ENCODE measurements around the gene MRC2.
"Not testable (repeated sequence)": the region's sequence is repeated elsewhere in the genome, so short reads cannot be mapped to it uniquely, and the experiment has no call there.

The MRC2 gene

GRCh38 chr17:62692159-62692651, 64.7 kb downstream of the MRC2 start:
- no peak for DNase-seq
- intact Hi-C loops (cut with DNase I), result no loop called here

DNA sequence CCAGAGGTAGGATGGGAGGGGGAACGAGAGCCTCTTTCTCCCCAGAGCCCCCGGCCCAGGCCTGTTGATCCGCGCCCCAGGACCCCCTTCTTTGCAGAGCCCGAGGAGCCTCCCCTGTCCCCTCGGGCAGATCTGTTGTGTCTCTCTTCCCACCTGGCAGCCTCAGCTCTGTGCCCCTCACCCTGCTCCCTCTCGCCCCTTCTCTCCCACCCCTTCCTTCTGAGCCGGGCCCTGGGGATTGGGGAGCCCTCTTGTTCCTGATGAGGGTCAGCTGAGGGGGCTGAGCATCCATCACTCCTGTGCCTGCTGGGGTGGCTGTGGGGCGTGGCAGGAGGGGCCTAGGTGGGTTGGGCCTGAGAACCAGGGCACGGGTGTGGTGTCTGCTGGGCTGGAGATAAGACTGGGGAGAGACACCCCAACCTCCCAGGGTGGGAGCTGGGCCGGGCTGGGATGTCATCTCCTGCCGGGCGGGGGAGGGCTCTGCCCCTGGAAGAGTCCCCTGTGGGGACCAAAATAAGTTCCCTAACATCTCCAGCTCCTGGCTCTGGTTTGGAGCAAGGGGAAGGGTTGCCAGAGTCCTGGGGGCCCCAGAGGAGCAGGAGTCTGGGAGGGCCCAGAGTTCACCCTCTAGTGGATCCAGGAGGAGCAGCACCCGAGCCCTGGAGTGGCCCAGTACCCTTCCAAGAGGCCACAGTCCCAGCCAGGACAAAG, 65.4 kb downstream of the MRC2 start:
- intact Hi-C loops (cut with DNase I), result no loop called here
- peak in 6 of 42 donors; percentile 24 to 49 (median 34) for DNase-seq

DNA sequence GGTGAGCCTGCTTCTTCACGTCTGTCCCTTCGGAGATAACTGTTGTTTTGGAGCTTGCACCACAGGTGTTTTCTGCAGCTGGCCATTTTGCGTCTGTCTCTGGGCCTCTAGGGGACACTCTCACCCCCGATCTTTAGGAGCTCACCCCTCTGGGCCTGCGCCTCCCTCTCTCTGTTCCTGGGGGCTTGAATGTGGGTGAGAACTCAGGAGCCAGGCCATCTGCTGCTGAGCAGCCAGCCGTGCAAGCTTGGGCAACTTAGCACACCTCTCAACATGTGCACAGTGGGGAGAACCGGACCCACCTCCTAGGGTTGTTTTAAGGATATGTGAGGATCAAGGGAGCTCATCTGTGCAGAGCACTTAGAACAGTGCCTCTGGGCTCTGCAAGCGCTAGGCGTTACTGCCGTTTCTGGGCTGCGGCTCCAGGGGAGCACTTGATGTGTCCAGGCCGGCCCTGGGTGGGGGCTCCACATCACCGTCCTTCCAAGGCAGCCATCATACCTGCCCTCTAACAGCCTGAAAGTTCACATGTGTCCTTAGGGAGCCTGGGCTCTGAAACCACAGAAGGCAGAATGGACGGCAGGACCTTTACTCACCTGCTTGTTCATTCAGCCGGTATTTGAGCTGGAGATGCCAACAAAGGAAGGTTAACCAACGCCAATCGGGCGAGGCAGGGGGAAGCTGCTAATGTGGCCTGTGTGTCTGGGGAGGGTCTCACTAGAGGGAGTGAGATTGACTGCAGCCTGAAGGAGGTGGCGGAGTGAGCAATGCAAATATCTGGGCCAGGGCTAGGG, 66.3 kb downstream of the MRC2 start:
- intact Hi-C loops (cut with DNase I), result no loop called here
- DNase-seq, result no peak

DNA sequence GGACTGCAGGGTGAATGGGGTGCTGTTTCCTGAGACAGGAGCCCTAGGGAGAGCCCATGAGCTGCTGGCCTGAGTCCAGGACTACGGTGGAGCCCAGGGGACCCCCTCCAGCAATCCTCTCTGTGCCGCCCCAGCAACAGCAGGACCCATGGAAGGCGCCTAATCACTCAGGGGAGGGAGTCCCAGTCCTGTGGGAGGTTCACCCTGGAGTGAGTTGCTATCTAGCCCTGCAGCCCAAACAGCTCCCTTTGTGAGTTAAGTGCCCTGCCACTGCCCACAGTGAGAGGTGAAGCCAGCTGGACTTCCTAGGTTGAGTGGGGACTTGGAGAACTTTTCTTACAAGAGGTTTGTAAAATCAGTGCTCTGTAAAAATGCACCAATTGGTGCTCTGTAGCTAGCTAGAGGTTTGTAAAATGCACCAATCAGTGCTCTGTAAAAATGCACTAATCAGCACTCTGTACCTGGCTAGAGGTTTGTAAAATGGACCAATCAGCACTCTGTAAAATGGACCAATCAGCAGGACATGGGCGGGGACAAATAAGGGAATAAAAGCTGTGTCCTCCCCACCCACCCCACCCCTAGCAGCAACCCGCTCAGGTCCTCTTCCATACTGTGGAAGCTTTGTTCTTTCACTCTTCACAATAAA, 67.7 kb downstream of the MRC2 start:
- intact Hi-C loops (cut with DNase I); DNase-seq: not testable (repeated sequence)

DNA sequence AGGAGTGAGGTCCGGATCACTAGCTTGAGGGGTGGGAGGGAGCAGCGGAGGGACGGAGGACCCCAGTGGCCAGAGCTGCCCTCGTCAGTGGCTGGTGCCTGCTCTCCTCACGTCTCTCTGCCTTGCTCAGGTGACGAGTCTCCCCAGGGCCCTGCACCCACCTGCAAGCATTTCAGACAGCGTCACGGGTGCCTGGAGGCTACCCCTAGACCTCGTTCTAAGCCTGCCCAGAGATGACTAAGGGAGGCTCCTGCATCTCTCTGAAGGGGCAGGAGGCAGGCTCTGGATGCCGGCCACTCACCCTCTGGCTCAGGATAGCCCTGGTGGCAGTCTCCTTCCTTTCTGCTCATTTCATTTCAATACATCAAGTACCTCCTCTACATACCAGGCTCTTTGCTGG, 68.8 kb downstream of the MRC2 start:
- no peak for DNase-seq

GRCh38 chr17:62696726-62697490, 69.4 kb downstream of the MRC2 start:
- peak in 17 of 42 donors; percentile 31 to 68 (median 52) for DNase-seq
- intact Hi-C loops (cut with DNase I), result no loop called here

More for the DNA sequence above, 68.8 kb downstream of the MRC2 start:
- intact Hi-C loops (cut with DNase I), result no loop called here

DNA sequence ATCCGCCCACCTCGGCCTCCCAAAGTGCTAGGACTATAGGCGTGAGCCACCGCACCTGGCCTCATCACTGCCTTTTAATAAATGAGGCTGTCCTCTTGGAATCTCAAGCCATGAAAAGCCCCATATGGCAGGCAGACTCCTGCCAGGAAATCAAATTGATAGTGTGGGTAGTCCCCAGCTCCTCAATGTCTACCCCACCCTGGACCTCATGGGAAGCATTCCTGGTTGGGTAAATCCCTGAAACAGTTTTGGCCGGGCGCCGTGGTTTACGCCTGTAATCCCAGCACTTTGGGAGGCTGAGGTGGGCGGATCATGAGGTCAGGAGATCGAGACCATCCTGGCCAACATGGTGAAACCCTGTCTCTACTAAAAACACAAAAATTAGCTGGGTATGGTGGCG, 71.0 kb downstream of the MRC2 start:
- intact Hi-C loops (cut with DNase I); DNase-seq: not testable (repeated sequence)

- intact Hi-C loops (cut with DNase I), result loop anchor here (5.0 kb wide), 1 partner anchor 706 kb away; no protein-coding TSS in a partner anchor
Measured at GRCh38 chr17:62700964-62701705, 73.7 kb downstream of the MRC2 start.

DNA sequence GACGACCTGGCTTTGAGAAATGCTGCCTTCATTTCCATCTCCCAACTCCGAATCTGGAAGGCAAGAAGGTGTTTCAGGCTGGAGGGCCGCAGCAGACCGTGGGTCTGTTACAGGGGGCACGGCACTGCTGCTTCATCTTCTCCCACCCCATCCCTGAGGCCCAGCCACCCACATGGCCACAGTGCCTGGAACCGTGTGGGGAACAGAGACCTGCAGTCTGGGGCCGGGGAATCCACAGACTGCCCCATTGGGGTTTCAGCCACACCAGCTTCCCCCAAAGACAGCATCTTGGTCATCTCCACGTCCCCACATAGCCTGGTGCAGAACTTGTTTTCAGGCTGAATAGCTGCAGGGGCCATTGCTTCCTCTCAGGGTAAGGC, 74.2 kb downstream of the MRC2 start:
- no peak for DNase-seq
- intact Hi-C loops (cut with DNase I), result loop anchor here (5.0 kb wide), 1 partner anchor 706 kb away; no protein-coding TSS in a partner anchor

More at GRCh38 chr17:62700964-62701705, 73.7 kb downstream of the MRC2 start:
- no peak for DNase-seq

DNA sequence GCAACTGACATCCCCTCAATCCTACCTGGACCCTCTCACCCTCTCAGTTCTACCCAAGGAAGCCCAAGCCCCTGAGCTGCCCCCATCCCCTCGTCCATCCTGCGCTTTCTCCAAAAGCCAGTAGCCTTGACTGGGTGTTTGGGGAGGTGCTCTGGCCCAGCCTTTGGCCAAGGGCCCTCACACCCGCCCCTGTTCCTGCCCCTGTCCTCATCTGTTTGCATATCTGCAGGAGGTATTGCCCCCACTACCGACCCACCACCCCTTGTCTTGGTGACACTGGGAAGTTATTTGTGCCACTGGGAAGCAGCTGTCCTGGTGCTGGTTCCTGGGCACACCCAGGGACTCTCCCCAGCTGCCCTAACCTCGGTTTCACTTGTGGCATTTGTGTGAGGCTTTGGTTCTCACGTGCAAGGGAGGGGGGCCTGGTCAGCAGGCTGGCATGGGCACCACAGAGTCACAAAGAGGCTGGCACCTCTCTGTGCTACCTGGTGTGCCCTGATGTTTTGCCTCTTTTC, 75.3 kb downstream of the MRC2 start:
- no peak for DNase-seq
- intact Hi-C loops (cut with DNase I), result loop anchor here (5.0 kb wide), 1 partner anchor 704 kb away; no protein-coding TSS in a partner anchor

DNA sequence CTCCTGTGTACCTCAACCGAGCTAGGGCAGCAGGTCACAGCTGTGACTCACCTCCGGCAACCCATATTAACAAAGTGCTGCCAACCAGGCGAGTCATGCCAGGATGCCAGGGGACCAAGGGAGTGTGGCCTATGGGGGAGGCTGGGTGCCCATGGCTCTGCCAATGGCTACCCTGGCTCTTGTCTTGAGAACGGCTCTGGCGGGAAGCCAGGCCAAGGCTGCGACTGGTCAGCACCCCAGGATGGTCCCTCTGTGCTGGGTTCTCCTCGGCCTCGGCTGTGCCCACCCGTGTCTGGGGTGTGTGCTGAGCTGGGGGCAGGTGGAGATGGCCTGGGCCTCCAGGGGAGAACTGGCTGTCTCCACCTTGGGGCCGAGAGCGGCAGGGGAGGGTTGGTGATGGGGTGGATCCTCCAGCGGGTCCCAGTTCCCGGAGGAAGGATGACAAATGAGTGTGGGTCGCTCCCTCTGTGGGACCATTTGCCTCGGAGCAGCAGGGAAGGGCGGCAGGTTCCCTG, 75.8 kb downstream of the MRC2 start:
- intact Hi-C loops (cut with DNase I), result loop anchor here (5.0 kb wide), 1 partner anchor 704 kb away; no protein-coding TSS in a partner anchor
- no peak for DNase-seq

DNA sequence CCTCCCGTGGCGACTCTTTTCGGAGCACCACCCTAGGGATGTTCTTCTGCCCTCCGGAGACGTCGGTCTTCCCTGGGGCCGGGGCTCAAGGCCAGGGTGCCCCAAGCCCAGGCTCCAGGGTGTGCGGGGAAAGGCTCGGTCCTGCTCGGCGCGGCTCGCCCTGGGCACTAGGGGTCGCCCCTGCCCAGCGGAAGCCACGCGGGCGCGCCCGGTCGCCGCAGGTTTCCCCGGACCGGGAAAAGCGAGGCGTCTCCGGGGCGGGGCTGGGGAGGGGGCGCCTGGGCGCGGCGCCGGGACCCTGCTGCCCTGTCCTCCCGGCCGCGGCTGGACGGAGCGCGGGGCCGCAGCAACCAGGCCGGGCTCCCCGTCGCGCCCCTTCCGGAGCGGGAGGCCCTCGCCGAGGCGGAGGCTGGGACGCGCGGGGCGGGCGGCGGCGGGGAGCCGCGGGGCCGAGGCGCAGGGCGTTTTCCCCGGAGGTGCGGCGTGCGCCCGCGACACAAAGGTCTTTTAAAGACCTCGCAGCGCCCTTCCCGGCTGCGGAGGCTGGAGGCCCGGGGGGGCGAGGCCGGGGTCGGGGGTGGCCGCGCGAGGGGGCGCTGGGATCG, 76.4 kb downstream of the MRC2 start:
- intact Hi-C loops (cut with DNase I), result loop anchor here (2.0 to 5.0 kb wide), 2 partner anchors 263 to 703 kb away; partner anchors contain the start of gene TANC2
- peak; percentile 50 to 93 (median 84) for DNase-seq

DNA sequence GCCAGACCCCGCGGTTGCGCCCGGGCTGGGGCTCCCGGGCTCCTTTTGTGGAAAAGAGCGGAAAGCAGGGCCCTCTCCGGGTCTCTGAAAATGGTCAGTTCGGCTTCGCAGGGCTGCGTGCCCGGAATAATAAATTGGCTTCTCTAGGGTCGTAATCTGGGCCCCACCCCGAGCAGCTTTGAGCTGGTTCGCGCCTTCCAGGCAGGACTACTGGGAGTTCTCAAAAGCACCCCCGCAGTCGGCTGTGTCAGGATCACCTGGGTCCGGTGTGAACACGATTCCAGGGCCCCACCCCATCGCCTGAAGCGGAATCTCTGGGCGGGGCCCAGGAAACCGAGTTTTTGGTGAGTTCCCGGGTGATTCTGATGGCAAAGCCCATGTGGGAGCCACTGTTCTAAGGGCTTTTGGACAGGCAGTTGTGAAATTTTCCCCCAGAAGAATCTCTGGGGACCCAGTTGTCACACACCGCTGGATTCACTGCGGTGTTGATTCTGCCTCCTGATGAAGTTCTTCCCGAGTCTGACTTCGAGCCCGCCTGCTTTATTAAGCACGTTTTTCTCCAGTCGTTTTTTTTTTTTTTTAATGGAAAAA, 77.0 kb downstream of the MRC2 start:
- DNase-seq, result peak; percentile 44 to 81 (median 64)
- intact Hi-C loops (cut with DNase I), result loop anchor here (2.0 to 5.0 kb wide), 2 partner anchors 262 to 703 kb away; partner anchors contain the start of gene TANC2

GRCh38 chr17:62705156-62705777, 77.8 kb downstream of the MRC2 start:
- intact Hi-C loops (cut with DNase I), result loop anchor here (2.0 kb wide), 1 partner anchor 262 kb away; the partner anchor contains the start of gene TANC2
- peak in 10 of 42 donors; percentile 7 to 66 (median 31) for DNase-seq

DNA sequence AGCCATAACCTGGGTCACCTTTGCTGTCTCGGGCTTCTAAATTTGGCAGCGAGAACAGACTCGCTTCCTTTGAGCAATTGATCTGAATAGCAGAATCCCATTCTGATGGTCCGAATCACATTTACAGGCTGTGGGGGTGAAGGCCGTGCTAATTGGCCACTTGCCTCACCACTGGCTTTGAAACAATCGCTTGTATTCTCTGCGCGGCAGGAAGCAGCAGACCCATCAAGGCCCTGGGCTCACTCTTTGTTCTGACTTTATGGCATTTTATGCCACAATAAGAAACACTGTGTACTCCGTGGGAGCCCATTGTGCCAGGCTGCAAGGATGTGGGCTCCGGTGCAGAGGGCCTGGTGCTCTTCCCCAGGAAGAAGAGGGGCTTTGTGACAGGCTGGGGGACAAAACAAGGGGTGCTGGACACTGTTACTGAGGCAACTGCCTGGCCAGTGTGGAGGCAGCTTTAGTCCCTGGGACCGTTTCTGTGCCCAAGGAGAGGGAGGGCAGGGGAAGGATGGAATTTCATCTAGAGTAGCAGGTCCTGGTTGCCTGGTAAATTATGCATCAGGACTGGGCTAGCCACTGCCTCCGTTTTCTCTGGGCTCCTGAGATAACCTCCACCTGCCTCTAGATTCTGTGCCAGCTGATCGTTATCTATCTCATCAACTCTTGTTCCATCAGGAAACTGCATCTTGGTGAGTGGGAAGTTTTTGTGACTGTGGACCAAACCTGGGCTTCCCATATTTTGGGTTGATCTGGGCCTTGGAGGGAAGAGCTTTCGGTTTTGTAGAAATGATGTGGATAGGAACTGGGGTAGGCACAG, 78.5 kb downstream of the MRC2 start:
- peak; percentile 58 to 91 (median 77) for DNase-seq
- intact Hi-C loops (cut with DNase I), result loop anchor here (2.0 kb wide), 1 partner anchor 261 kb away; the partner anchor contains the start of gene TANC2
